ENCODE results near the gene SLX9. TPM values are rescaled to one million over a fixed set of nuclear protein-coding genes. Genes with fewer than 3 reads are reported as not detected.
A peak's percentile ranks its signal among the peaks of the same experiment; 100 is the strongest.

Gene SLX9
- total and polyA plus RNA-seq, 7 donors, result 9.7 to 38.8 (median 20.7) TPM

DNA sequence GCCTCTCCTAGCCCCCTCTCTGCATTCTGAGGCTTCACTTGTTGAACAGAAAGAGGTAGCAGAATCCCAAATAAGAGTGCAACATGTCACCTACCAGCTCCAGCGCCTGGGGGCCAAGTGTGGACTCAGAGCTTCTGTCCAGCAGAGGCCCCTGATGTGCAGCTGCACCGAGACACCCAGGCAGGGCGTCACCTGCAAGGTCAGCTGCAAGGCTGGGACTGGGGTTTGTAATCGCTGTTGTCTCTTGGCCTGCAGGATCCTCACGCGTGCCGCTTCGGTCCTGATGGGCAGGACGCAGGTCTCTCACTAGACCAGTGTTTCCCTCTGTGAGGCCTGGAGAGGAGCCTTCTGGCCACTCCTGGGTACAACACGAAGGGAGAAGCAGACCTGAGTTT, 4.3 kb upstream of the SLX9 start:
- TF ChIP-seq EP300 (IDR thresholded peaks at IDR 0.05), result no peak
- no peak for TF ChIP-seq POLR2AphosphoS5 (IDR thresholded peaks at IDR 0.05)
- TF ChIP-seq POLR2A (IDR thresholded peaks at IDR 0.05), result no peak
- TF ChIP-seq, protein P1, sequence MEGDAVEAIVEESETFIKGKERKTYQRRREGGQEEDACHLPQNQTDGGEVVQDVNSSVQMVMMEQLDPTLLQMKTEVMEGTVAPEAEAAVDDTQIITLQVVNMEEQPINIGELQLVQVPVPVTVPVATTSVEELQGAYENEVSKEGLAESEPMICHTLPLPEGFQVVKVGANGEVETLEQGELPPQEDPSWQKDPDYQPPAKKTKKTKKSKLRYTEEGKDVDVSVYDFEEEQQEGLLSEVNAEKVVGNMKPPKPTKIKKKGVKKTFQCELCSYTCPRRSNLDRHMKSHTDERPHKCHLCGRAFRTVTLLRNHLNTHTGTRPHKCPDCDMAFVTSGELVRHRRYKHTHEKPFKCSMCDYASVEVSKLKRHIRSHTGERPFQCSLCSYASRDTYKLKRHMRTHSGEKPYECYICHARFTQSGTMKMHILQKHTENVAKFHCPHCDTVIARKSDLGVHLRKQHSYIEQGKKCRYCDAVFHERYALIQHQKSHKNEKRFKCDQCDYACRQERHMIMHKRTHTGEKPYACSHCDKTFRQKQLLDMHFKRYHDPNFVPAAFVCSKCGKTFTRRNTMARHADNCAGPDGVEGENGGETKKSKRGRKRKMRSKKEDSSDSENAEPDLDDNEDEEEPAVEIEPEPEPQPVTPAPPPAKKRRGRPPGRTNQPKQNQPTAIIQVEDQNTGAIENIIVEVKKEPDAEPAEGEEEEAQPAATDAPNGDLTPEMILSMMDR (IDR thresholded peaks at IDR 0.05), result no peak
- WGBS, 2 donors, result 92 to 94% methylated on average over 10 of the region's 10 CpGs
- no peak overlapping the region for H3K27ac ChIP-seq
- peaks cover 0 to 37% (median 33%) of the 10 kb centered on the region in 4 donors for H3K4me1 ChIP-seq
- H3K27me3 ChIP-seq, result peaks cover 10 to 39% (median 33%) of the 10 kb centered on the region in 3 donors
- H3K36me3 ChIP-seq, result no peaks in the 10 kb centered on the region
- intact Hi-C loops (cut with DNase I), result no loop called here
- no peaks in the 10 kb centered on the region for H3K9me3 ChIP-seq
- H3K4me3 ChIP-seq, result no peak overlapping the region
- DNase-seq, result no peak

DNA sequence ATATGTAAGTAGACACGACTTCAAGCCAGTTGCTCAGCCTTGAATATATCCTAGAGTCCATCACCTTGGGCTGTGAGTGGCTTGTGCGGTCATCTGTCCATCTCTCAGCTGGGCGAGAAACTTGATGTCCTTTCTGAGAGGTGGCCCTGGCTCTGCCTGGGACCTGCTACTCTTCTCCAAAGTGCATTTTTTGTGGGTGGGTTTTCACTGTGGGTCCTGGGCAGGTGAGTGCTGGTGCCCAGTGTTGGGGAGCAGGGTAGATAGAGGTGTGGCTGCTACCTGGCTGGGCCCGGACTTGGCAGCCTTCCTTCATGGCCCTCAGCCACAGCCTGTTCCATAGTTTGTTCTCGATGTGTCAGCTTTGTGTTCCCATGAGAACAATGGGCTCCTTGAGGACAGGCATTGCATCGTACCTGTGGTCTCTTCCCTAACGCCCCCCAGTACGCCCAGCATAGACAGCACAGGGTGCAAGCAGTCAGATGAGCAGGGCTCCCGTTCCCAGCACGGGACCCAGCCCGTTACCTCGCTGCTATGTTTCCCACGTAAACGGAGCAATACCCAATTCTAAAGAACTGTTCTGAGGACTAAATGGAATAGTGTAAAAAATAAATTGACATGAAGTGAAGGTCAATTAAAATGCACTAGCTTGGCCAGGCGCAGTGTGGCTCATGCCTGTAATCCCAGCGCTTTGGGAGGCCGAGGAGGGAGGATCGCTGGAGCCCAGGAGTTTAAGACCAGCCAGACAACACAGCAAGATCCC, 877 bp upstream of the SLX9 start:
- peaks cover 0 to 34% (median 27%) of the 10 kb centered on the region in 4 donors for H3K4me1 ChIP-seq
- peaks cover 0 to 4% (median 0%) of the 10 kb centered on the region in 3 donors for H3K27me3 ChIP-seq
- H3K36me3 ChIP-seq, result peaks cover 0 to 9% (median 3%) of the 10 kb centered on the region in 4 donors
- WGBS, 2 donors, result 76 to 83% methylated on average over 18 of the region's 18 CpGs
- peak overlapping the region; percentile 39 to 81 (median 72) for H3K27ac ChIP-seq
- no peak for TF ChIP-seq POLR2AphosphoS5 (IDR thresholded peaks at IDR 0.05)
- no peak for TF ChIP-seq EP300 (IDR thresholded peaks at IDR 0.05)
- TF ChIP-seq POLR2A (IDR thresholded peaks at IDR 0.05), result no peak
- TF ChIP-seq, protein P1 (IDR thresholded peaks at IDR 0.05), result no peak
- peak overlapping the region; percentile 83 to 96 (median 90) for H3K4me3 ChIP-seq
- intact Hi-C loops (cut with DNase I), result no loop called here
- no peaks in the 10 kb centered on the region for H3K9me3 ChIP-seq
- DNase-seq, result peak; percentile 63

DNA sequence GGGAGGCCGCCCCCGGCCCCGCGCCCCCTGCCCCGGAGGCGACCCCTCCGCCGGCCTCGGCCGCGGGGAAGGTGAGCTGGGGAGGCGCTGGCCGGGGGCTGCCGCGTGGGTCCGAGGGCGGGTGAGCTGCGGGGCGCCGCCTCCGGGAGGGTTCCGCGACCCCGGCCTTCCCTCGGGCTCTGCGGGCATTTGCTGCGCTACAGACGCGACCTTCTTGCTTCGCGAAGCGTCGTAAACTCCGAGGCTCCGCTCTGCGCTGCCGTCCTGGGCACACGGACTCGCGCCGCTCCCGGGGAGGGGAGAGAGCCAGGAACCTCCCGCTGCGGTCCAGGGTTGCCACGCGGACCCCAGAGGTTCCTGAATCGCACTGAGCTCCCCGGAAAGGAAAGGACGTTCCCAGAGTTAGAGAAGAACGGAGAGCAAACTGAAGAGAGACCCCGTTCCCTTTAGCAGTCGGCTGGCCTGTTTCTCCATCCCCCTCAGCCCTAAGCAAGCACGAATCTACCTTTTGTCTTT, 345 bp downstream of the SLX9 start:
- peaks cover 0 to 18% (median 5%) of the 10 kb centered on the region in 4 donors for H3K36me3 ChIP-seq
- no peak for DNase-seq
- WGBS, 2 donors, result 0% methylated on average over 53 of the region's 53 CpGs
- H3K4me1 ChIP-seq, result peaks cover 0 to 34% (median 27%) of the 10 kb centered on the region in 4 donors
- H3K27me3 ChIP-seq, result no peaks in the 10 kb centered on the region
- intact Hi-C loops (cut with DNase I), result no loop called here
- H3K4me3 ChIP-seq, result peak overlapping the region; percentile 83 to 96 (median 90)
- no peak for TF ChIP-seq EP300 (IDR thresholded peaks at IDR 0.05)
- TF ChIP-seq POLR2A (IDR thresholded peaks at IDR 0.05), result no peak
- no peak for TF ChIP-seq POLR2AphosphoS5 (IDR thresholded peaks at IDR 0.05)
- TF ChIP-seq, protein P1 (IDR thresholded peaks at IDR 0.05), result no peak
- peak overlapping the region; percentile 39 to 81 (median 72) for H3K27ac ChIP-seq
- H3K9me3 ChIP-seq, result no peaks in the 10 kb centered on the region

DNA sequence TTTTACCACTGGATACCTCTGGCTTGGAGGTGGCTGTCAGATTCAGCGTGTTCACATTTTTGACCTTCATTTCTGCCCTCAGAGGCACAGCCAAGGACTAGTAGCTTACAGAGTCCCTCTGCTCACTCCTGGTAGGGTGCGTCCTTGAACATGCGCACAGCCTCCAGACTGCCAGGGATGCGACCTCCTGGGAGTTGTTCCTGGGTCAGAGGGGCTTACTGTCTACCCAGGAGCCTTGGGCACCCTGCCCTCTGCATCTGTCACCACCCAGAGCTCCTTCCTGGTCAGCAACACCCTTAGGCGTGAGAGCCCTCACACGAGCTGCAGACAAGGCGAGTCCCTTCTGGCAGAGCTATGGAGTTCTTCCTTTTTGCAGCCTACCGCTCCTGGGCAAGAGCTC, 1.7 kb downstream of the SLX9 start:
- WGBS, 2 donors, result 72 to 87% methylated on average over 8 of the region's 8 CpGs
- no peak overlapping the region for H3K27ac ChIP-seq
- intact Hi-C loops (cut with DNase I), result no loop called here
- H3K4me3 ChIP-seq, result no peak overlapping the region
- peak; percentile 42 for DNase-seq
- no peaks in the 10 kb centered on the region for H3K27me3 ChIP-seq
- TF ChIP-seq, protein P1 (IDR thresholded peaks at IDR 0.05), result no peak
- TF ChIP-seq POLR2AphosphoS5 (IDR thresholded peaks at IDR 0.05) (no peak), POLR2A (IDR thresholded peaks at IDR 0.05) (no peak), EP300 (IDR thresholded peaks at IDR 0.05) (no peak)
- H3K9me3 ChIP-seq, result no peaks in the 10 kb centered on the region
- H3K4me1 ChIP-seq, result peaks cover 0 to 34% (median 27%) of the 10 kb centered on the region in 4 donors
- peaks cover 0 to 27% (median 5%) of the 10 kb centered on the region in 4 donors for H3K36me3 ChIP-seq

Data from sigmoid colon (tissue), 7 donors.